UCSD-AML1 (cell line): ENCODE measurements around the gene NFAT5.

ENCODE experiments used
- DNase-seq: peaks from one replicate; lab custom pipeline; 2025; ENCODE audit not compliant: unreplicated experiment; lab: John Stamatoyannopoulos, UW

NFAT5 gene

DNA sequence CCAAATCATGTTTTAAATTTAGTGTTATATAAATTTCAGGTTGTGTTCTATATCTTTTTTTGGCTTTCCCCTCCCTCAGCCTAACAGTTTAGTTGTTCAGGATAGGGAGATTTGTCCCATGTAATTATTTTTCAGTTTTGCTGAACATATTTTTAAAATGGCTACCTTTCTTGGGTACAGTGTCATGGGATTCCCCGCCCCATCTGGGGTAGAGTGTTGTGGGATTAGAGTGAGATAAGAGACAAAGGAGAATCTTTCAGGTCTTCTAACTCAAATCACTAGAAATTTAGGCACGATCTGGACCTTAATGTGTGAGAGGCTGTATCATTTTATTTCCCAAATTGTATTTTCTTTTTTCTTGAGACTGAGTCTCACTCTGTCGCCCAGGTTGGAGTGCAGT is 24.8 kb downstream of the NFAT5 start:
- DNase-seq: no peak

DNA sequence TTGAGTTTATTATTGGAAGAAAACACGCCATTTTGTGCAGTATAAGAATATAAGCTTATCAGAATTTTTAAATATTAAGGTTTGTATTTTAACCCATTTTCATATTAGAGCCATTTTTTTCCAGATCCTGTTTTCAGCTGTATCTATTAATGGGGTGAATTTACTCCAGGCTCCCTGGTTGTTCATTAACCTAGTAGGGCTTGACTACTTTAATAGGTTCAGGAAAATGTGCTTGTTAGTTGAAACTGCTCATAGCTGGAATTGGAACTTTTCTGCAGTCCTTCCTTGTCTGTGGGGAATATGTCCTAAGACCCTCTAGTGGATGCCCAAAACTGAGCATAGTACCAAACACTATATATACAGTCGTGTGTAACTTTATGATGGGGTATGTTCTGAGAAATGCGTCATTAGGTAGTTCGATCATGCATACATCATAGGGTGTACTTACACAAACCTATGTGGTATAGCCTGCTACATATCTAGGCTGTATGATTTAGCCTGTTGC is 28.0 kb downstream of the NFAT5 start:
- DNase-seq: no peak

DNA sequence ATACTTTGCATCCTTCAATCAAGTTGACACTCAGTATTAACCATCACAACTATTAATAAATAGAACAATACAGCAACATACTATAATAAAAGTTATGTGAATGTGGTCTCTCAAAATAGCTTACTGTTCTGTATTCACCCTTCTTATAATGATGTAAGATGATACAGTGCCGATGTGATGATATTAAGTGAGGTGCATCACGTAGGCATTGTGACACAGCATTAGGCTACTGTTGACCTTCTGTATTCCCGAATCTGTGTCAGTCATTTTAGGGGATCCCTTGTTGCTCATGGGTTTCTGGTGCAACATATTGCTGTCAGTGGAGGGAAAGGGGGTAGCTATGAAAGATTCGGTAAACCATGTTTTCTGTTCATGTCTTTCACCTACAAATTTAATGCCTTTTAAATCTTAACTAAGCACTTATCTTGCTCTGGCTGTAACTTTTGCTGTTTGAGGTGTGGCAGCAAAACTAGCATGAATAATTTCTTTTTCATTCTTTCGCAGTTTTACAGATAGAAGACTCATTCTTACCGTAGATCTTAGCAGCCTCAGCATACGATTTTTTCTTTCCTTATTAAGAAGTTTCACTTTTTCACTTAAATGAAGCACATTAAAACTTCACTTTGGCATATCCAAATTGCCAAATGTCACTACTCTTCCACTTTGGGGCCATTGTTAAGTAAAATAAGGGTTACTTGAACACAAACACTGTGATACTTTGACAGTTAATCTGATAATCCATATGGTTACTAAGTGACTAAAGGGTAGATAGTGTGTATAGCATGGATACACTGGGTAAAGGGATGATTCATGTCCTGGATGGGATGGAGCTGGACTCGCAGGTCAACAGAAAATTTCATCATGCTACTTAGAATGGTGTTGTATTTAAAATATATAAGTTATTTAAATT is 29.6 kb downstream of the NFAT5 start:
- DNase-seq: no peak

DNA sequence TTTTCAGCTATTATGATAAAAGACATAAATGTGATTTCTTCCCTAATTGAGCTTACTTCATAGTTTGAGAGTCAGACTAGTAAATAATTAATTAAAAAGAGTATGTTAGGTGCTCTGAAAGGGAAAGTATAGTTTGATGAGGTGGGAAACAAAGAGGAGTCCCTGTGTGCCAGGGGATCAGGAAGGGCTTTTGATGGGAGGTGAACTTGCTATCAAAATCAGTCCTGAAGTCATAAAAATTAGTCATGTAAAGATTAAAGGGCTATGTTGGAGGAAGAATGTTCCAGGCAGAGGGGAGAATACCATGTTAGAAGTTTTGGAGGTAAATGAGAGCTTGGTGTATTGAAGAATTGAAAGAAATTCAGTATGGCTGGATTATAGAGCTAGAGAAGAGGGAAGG is 31.0 kb downstream of the NFAT5 start:
- no peak for DNase-seq

DNA sequence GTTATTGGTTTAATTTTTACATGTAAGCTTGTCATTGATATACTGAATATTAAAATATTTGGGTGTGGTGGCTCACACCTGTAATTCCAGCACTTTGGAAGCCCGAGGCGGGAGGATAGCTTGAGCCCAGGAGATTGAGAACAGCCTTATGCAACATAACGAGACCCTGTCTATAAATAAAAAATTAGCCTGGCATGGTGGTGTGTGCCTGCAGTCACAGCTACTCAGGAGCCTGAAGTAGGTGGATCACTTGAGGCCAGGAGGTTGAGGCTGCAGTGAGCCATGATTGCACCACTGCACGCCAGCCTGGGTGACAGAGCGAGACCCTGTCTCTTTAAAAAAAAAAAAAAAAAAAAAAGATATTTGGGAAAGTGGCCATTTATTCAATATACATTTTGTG is 32.3 kb downstream of the NFAT5 start:
- no peak for DNase-seq

DNA sequence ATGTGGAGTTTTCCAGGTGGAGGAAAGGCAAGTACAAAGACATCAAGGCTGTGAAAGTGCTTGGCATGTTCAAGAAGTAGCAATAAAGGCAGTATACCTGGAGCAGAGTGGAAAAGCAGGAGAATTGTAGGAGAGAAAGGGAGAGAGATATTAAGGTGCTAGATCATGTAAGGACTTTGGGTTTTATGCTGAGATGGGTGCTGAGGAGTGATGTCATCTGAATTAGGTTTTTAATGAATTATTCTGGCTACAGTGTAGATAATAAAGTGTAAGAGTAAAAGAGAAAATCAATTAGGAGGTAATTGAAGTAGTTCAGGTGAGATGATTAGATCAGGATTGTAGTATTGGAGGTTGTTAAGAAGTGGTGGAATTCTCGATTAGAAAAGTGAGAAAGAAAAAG is 34.0 kb downstream of the NFAT5 start:
- DNase-seq: no peak

DNA sequence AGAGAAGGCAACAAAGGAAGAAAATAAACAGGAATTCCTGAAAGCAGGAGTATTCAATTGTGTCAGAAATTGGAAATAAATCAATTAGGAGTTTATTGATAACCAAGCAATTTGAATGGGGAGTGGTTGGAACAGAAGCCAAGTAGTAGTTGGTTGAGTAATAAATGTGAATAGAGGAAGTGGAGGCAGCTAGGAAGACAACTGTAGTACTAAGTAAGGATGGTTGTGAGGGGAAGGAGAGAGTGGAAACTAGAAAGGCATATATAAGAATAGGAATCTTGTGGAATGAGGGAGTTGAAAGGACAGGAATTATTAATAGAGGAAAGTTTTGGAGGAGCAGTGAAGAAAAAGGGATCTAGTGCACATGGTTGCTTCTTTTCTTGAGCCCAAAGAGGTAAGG is 34.4 kb downstream of the NFAT5 start:
- no peak for DNase-seq

DNA sequence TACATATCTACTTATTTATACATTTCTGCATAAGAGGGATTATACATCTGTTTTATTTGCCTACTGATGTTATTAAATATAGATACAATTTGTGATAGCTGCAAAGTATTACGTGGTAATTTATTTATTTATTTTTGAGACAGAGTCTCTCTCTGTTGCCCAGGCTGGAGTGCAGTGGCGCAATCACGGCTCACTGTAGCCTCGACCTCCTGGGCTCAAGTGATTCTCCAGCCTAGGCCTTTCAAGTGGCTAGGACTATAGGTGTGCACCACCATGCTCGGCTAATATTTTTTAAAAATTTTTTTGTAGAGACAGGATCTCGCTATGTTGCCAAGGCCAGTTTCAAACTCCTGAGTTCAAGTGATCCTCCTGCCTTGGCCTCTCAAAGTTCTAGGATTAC is 35.5 kb downstream of the NFAT5 start:
- DNase-seq: no peak

DNA sequence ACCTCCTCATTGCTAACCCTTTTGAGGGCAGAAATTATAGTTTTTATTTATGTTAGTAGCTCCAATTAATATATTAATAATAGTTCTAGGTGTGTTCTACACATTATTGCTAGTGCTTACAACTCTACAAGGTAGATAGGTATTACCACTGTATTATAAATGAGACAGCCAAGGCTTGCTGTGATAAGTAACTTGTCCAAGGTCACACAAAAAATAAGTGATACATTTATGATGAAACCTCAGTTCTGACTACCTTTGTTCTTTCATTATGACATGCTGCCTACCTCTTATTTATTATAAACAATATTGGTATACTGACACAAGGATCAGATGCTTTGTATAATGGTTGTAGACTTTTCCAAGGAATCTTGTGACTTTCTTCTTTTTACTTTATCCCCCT is 41.2 kb downstream of the NFAT5 start:
- DNase-seq: no peak

DNA sequence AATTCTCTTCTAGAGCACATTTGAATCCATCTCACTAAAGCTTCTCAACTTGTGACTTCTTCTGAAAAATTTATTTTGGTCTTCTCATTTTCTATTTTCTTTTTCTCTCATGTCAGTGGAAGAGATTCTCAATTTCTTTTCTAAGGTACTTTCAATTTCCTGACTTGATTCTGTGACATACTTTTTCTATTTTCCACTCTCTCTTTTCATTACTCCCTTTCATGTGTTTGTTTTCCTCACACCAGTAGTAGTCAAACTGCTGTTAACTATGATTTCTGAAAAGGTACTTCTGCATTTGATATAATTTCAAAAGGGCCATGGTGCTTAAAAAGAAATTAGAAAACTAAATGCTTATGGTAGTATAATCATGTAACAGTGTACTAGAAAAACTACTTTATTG is 41.9 kb downstream of the NFAT5 start:
- DNase-seq: no peak

DNA sequence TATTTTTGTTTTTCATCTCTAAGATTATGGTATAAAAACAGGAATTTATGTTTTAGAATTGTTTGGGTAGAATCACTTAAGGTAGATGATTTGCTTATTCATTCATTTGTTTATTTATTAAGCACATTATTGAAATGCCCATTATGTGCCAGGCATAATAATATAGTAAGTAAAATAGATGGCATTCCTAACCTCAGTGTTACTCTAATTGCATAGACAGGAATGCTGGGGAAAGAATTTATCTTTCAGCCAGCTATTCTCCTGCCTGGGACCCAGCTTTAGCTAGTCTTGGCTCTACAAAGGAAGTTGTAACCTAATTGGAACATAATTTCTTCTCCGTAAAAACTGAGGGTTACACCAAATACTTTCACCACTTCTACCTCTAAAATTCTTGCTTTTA is 44.6 kb downstream of the NFAT5 start:
- DNase-seq: no peak

DNA sequence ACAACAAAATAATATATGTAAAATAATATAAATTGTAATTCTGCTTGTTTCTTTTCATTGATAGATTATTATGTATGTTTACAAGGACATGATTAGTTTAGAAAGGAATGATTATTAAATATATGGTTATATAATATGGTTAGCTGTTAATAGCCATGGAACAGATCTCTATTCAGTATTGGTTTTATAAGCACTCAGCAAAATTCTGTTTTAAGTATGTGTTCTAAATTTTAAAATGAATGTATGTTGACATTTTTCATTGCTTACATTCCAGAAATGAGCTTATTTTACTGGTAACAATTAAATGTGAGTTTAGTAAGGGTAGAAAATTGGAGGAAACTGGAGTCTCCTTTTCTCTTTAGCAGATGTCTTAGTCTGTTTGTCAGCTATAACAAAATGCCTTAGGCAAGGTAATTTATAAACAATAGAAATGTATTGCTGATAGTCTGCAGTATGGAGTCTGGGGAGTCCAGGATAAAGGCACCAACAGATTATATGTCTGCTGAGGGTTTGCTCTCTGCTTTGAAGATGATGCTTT is 45.4 kb downstream of the NFAT5 start:
- DNase-seq: no peak

DNA sequence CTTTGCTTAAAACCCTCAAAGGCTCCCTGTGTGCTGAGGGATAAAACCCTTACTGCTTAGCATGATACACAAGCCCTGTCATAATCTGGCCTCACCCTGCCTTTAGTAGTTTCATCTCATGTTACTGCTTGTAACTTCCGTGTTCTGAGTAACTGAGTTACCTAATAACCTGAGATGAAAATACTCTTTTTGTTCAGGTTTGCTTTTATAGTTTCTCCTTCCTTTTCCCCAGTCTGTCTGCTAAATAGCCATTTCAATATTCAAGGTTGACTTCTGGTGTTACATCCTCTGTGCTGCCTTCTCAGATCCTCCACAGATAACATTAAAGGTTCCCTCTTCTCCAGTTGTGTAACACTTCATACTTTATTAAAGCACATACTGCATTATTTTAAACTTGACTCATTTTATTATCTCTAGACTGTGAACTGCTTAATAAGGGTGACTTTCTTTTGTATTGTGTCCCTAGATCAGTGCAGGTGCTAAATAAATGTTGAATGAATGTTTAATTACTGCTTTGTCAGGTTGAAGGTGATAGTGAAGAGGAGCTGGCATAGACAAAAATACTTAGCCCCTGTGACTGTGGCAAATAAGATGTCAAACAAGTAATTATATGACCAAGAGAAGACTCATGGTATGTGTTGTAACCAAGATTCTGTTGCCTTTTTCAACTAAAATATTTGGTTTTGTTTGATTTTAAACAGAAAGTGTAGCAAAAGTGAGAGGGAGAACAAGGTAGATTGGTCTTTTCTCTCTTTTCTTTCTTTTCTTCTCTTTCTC is 47.8 kb downstream of the NFAT5 start:
- DNase-seq: no peak

DNA sequence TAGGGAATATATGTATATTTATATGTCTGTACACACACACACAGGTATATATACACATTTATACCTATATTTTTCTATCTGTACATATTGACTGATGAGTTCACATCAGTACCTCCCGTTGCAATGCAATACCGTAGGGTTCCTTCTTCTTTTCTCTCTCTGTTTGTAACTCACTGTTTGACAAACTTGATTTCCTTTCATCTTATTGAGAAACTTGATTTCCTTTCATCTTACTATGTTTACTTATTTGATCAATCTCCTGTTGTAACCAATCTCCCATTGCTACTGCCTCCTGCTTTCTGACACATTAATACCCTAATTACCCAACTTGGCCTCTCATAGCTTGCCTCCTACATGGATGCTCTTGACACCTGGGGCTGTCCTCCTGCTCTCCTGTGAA is 49.8 kb downstream of the NFAT5 start:
- DNase-seq: no peak

DNA sequence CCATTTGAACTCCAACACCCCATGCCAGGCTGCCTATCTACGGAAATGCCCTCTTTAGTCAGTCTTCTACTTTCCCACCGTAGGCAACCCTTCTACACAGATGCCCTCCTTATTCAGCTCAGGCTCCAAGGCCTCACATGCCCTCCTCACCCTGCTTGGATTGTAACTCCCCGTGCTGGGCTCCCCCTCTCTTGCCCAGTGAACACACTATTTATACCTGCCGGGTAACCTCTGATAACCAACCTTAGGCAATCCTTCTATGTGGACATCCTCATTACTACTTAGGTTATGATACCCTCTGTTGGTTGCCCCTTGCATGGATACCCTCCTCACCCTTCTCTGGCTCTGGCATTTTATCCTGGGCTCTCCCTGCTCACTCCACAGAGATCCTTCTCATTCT is 50.3 kb downstream of the NFAT5 start:
- no peak for DNase-seq

DNA sequence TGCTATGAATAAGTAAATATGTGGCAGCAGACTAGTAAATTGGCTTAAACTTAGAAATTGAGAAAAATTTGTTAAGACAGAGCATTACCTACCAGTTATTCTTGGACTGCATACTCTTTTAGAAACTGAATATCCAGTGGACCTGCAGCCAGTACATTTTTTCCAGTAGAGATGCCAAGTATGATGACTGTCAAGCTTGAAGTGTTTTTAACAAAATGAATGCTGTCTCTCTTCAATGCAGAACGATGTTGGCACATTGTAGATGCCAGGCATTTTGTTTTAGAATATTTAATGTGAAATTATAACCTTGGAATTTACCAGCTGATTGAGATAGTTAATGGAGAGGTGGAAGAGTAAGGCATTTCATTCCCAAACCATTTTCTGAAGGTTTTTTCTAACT is 52.5 kb downstream of the NFAT5 start:
- no peak for DNase-seq

DNA sequence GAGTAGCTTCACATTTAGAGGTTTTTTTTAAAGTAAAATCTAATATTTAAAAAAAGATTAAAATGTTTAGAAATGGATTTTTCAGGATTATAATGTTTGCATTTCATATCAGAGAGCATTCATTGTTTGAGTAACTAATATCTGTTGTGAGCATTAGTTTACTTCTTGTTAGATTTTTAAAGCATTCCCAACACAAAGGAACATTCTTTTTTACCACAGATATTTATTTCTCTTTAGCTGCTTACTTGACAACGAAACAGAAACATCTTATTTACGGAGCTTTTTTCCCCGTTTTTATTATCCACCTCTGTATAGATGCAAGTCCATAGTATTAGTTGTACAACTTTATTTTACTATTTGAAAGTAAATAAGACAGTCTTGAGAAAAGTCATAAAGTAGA is 53.0 kb downstream of the NFAT5 start:
- no peak for DNase-seq

DNA sequence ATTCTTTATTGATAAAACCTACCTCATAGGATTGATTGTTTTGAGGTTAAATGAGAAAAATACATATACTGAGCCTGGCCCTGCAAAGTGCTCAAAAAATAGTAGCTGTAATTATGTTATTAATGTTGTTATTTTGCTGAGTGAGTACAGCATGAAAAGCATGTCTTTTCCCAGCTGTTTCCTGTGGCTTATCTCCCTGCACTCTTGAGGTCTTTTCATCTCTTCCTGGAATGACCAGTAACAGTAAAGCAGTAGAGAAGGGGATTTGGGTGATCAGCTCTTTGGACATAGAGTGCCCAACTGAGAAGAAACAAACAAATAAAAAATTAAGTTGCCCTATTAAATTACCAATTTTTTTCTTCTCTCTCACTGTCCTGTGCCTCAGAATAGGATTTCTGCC is 53.7 kb downstream of the NFAT5 start:
- no peak for DNase-seq

DNA sequence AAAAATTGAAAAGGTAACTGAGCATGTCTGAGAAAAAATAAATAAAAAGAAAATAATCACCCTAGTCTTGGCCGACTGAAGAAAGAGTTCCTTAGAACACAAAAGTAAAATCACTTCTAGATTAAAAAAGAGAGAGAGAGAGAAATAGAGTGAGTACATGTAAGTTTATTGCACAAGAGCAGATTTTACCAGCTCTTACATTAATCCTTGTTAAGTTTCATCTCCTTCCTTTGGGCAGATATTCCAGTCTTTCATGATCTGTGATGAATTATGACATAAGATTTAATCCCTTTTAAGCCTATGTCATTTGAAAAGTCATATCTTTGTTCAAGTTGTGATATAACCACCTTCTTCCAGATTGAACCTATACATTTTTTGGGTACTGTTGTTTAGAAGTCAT is 54.8 kb downstream of the NFAT5 start:
- no peak for DNase-seq

DNA sequence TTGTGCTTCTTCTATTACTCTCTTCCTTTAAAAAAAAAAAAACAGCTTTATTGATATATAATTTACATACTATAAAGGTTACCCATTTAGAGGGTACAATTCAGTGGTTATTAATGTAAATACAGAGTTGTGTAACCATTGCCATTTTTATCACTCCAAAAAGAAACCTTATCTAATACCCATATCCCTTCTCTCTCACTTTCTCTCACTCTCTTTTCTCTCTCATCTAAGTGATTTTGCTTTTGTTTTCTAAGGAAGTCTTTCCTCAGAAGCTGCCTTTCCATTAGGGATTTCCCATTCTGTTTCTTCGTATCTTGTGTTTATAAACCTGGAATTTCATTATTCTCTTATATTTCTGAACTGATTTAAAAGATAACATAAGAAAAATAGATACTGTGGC is 55.5 kb downstream of the NFAT5 start:
- DNase-seq: no peak

DNA sequence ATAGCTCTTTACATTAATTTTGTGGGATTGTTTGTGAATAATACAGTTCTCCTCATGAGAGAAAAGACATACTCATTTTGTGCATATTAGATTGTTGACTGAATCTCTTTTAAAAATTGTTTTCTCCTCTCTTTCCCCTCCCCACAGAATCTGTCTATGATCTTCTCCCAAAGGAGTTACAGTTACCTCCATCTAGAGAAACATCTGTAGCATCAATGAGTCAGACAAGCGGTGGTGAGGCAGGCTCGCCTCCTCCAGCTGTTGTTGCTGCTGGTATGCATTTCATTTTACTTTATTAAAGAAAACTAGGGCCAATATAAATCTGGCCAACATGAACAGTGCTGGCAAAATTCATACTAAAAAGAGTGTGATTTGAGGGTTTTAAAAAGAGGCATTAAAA is 60.5 kb downstream of the NFAT5 start:
- no peak for DNase-seq

DNA sequence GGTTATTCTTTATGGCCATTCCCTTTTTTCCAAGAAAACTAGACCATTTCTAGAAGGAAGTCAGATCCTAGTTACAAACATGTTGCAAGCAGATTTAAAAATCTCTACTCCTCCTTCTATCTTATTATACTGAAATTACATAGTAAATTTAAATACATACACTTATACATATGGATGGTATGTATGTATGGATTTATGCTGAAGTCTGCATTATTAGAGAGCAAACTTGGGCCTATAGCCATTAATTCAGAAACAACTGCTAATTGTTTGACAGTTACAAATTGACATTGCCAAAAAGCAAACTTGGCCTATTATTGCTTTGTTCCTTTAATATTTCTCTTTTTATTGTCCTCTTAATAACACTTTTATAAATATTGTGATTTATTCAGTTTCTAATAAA is 67.1 kb downstream of the NFAT5 start:
- DNase-seq: no peak
